Activated CD8-positive, alpha-beta memory T cell treated with anti-CD3 and anti-CD28 coated beads for 1 hour (primary cell): ENCODE measurements around the gene UNC5C.

ENCODE experiments used
- DNase-seq, 2 donors: peaks; one replicate each; pipeline ENCODE4 v3.0.0-alpha.2; 2020; ENCODE audit warnings: low read depth in 1 of 2; ENCODE audit errors: extremely low read depth in 1 of 2

Gene UNC5C

DNA sequence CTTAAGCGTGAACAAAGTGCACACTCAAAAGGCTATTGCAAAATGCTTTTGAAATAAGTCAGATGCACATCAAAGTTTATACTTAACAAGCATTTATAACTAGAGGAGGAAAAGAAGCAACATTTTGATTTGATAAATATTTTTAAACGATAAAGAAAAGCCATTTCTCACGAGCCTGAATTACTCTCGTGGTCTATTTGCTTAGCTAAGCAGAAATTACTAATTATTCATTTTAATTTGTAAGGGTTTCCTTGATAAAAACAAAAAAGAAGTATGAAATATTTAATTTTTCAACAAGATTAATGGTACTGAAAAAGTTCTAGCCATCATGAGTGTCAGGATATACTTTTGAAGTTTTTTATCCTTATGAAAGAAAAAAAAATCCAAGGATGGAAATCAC lies 78.2 kb downstream of the UNC5C start:
- no peak for DNase-seq

DNA sequence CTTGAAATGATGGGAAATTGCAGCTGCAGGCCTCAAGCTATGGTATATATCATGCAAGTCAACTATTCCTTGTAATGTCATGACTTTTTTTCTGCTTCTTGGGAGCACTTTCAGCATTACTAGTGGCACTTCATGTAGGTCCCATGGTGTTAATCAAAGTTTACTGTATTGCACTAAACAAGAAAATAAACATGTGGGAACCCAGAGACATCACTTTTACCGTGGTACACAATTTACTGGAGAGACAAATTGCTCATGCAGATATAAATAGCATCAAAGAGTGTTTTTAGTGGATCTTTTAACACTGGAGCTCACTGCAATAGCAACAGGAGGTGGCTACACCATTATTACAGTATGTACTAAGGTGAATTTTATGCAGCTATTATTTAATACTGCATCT lies 79.2 kb downstream of the UNC5C start:
- no peak for DNase-seq

DNA sequence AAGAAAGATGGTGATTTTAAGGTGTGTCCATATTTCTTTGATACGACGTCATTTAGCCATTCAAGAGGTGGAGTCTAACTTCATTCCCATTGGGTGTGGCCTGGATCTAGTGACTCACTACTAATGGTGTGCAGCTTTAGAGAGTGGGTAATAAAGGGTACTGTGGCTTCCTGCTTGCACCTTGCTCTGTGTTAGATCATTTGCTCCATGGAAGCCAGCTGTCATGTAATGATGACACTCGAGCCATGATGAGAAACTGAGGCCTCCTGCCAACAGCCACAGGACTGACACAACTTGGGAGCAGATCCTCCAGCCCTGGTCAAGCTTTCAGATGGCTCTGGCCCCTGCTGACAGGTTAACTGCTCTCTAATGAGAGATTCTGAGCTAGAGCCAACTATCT lies 82.0 kb downstream of the UNC5C start:
- DNase-seq: no peak

DNA sequence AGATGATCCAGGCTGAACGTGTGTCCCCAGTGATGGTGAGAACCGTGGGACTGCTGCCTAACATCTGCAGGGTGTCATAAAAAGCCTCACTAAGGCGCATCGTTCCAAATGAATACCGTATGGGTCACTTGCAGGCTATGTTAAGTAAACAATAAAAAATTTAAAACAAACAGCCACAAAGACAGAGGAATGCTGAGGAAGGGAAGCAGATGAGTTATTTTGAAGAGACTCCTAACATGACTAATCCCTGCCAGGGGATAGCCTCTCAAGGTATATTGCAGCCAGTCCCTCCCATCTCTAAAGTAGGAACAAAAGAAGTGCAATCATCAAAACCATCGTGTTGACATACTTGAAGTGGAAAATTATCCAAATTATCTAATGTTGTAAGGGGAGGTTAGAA lies 83.8 kb downstream of the UNC5C start:
- no peak for DNase-seq

DNA sequence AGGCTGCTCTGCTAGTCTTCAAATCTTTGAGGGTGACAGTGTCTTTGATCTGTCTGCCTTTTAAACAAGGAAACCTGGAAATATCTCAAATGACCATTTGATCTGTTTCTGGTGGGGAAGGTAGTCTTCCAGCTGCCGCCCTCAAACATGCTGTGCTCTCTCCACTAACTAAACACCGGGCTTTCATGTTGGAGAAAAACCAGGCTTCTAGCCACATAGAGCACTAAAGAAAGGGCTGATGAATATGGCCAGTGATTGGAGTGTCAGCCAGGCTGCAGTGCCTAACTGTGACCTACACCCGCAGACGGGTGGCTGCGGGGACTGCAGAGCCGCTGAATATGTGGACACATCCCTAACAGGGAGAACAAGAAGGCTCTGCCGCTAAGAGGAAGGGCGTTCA lies 85.9 kb downstream of the UNC5C start:
- no peak for DNase-seq

DNA sequence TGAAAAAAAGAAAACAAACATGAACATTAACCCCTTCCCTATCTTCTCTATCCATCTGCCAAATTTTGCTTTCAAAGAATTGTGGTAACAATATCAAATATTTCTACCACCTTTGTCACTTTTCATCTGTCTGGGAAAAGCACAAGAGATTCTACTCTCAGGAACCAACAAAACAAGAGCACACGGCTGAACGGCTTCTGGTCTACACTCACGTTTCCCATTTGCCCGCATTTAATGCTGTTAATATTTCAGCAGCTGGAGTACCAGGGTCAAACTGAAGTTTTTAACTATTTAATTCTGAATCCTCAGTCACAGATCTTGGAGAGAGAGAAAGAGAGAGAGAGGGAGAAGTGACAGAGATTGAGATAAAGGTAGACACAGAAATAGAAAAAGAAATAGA lies 91.4 kb downstream of the UNC5C start:
- DNase-seq: no peak

DNA sequence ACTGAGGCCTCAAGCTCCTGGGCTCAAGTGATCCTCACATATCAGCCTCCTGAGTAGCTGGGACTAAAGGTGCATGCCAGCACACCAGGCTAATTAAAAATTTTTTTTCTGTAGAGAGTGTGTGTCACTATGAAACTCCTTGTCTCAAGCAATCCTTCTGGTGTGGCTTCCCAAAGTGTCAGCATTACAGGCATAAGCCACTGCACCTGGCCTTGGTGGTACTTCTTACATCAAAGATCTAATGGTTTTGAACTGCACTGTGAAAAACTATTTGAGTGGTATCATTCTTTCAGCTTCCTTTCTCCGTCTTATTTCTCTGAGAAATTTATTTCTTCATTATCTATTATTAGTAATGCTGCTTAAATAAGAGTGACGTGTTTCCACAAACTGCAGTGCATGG lies 98.5 kb downstream of the UNC5C start:
- no peak for DNase-seq

DNA sequence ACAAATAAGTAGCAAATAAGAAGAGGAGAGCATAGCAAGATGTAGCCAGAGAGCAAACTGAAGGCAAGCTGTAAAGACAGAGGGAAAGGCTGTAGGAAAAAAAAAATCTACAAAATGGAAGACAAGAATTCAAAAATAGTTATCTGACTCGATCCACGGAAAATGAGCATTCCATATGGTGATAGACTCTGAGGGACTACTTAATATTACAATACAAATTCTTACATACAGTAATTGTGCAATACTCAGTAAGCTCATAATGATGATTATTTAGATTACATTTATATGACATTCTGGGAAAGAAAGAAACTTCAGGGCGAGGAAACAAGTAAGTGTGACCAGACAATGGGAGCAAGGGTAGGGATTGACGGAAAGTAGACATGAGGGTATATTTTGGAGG lies 102.6 kb downstream of the UNC5C start:
- no peak for DNase-seq

DNA sequence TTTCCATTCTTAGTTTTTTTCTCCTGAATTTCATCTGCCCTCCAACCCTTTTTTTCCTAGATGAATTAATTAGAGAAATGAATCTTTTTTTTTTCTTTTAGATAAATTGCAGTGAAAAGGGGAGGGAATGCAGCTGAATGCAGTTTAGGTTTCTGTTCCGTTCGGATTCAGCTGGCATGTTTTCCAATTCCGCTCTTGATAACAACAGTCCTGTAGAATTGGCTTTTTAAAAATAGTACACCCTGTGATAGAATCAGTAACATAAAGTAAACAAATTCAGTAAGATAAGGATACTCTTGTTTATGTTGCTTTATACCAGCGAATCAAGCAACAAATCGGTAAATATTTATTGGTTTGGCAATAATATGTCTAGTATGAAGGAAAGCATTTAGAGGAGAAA lies 103.5 kb downstream of the UNC5C start:
- DNase-seq: no peak

DNA sequence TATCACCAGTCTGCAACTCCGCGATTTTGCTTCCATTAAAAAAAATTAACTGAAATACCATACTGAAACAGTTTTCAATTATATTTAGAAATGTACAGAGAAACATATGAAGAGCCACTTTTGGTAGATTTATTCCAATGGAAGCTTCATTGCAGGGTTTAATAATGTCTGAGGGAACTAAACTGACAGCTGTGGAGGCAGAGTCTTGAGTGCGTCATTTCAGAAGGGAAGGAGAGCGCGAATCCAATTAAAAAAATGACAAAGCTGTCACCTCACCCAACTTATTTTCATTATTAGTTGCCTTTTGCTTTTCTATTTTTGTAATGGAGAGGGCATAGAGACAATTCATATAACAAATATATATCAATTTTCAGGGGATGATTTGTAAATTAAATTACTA lies 104.0 kb downstream of the UNC5C start:
- DNase-seq: no peak

DNA sequence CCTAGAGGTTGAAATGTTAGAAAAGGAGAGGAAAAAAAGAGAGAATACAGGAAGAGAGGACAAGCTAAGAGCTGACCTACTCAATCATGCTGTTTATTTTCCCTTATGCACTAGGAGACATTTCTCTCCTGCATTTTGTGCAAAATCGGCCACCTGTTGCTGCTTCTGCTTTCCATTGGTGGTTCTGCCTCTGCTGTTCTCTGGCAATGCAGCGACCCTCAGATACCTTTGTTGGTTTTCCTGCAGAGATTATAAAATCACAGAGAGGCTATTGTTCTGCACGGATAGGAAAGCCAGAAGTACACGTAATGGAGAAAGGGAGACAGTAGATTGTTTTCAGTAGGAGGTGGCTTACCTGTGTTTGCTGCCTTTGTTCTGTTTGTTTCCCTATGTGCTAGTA lies 108.9 kb downstream of the UNC5C start:
- DNase-seq: no peak

DNA sequence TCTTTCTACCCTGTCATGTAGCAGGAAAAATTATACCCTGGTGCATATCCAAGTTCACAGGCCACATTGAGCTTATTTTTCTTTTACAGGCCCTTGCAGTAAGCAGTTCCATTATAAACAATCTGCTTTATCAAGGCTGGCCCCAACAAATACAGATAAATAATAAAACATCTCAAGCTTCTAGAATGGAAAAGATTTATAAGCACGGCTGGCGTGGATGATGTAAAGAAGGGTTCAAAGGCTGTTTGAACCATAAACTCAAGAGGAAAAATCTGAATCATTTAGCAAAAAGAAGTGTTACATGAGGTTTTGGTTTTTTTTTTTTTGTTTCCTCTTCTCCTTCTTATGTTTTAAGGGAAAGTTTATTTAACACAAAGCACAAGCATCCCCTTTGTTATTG lies 109.7 kb downstream of the UNC5C start:
- no peak for DNase-seq

DNA sequence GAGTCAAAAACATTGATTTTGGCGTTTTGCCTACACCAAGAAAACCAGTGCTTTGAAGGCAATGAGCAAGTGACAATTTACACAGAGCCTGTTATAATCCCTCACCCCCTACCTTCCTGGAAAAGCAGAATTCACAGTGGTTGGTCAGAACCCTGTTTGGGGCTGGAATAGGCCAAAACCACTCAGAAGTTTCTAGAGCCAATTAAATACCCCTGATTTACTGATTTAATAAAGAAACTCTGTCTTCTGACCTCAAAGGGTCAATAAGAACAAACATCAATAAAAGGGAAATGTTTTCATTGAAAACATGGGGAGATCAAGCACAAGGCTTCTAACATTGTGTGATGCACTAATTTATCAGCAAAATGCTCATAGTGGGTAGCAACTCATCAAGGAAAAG lies 116.3 kb downstream of the UNC5C start:
- DNase-seq: no peak

DNA sequence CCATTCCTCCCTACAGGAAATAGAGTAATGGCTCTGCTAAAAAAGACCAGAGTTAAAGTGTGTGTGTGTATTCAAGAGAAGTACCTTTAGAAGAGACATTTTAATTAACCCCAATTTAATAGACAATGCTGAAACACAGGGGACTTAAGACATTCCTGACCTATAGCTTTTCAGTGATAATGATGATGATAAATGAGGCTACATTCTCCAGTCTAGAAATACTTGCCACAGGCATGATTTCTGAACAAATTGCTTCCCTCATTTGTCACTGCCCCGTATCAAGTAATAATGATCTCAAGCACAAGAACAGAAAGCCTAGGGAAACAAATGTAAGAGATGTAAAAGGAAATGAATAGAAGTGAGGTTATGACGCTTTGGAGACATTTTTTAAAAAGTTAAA lies 117.1 kb downstream of the UNC5C start:
- DNase-seq: no peak

DNA sequence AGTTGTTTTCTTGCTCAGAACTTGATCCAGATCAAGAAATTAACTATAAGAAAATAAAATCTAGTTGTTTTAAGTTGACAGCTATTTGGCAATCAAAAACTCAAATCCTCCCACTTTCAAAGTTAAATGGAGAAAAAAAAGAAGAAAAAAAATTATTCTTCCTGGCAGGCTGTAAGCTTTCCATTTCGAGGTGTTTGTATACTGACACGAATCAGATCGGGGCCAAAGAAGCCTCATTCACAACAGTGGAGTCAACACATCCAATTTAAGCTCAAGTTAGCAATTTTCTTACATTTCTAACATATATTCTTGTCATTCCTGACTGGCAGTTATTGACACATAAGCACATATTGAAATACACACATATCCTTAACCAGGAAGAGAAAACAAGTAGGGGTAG lies 119.4 kb downstream of the UNC5C start:
- no peak for DNase-seq

DNA sequence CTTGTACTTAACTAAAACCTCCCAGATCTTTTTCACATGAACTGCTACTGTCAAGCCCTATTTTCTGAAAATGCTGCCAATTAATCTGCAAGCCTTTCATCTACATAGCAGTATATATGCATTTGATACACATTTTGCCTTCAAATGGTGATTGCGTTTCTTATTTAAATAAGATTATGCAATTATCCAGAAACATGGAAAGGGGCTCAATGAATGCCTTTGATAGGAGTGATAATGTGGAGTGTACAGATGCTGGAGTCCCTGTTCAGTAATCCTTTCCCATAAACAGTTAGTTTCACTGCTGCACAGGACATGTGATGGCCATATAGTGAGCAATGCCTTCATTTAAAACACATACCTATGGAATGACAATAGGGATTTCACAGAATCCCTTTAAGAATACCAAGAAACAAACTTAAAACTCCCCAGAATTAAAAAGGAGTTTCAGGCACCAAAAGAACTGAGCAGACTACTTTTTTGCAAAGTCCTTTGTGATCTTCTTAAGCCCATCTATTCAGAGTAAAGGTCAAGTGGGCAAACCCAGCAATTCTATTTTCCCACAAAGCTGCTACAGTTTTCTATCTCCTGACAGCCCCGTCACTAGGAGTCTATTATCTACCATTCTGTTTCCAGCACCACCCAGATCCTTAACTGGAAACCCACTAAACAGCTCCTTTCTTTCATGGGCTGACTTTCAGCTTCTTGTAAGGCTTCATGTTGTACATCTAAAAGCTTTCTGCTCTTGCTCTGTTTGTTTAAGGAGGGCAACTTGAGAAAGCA lies 120.3 kb downstream of the UNC5C start:
- no peak for DNase-seq

DNA sequence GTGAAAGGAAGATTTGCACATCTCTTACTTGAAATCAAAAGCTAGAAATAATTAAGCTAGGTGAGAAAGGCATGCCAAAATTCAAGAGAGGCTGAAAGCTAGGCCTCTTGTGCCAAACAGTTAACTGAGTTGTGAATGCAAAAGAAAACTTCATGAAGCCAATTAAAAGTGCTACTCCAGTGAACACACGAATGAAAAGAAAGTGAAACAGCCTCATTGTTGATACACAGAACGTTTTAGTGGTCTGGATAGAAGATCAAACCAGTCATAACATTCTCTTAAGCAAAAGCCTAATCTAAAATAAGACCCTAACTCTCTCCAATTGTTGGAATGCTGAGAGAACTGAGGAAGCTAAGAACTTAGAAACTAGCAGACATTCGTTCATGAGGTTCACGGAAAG lies 122.3 kb downstream of the UNC5C start:
- DNase-seq: no peak

DNA sequence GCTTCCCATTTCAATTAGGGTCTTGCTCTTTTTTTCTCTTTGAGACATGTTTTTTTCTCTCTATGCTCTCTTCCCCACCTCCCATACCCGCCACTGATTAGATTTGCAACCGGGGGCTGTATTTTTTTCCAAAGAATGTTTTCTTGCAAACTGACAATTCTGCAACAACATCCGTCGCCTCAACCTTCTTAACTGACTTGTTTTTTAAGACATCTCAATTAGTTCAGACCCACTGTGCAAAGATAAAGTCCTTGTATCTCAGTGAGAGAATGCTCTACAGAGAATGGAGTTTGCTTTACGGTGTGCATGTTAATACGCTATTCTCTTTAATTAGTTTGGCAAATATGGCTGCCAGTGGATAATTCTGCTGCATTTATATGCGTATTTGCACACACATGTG lies 126.3 kb downstream of the UNC5C start:
- no peak for DNase-seq

DNA sequence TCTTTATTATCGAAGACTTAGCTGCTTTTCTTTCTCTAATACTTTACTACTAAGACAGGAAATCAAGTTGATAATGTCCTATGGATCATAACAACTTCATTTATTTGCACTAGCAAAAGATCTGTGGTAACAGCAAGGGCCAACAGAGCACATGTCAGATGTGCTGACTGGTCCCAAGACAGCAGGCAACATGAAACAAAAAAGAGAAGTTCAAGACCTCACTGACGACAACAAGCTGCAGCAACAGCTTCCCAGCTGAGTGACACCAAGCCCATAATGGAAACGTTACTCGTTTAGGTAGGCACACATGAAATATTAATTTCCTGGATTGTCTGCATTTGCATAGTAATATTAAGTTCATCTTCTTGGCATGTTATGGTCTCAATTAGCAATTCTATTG lies 126.9 kb downstream of the UNC5C start:
- no peak for DNase-seq

DNA sequence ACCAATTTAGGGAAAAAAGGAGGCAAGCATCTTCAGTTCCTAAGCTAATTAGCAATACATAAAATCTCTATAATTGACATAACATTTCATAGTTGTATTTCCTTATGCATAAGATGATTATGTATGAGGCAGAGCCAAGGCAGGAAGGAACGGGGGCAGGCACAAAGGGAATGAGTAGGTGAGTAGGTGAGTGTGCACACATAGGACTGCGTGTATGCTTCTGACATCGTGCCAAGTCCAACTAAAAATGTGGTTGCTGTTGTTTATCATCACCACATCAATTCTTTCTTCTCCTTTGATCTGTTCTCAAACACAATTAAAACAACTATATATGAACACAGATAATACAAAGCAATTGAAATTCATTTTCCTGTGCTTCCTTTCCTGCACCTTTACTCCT lies 131.2 kb downstream of the UNC5C start:
- DNase-seq: no peak

DNA sequence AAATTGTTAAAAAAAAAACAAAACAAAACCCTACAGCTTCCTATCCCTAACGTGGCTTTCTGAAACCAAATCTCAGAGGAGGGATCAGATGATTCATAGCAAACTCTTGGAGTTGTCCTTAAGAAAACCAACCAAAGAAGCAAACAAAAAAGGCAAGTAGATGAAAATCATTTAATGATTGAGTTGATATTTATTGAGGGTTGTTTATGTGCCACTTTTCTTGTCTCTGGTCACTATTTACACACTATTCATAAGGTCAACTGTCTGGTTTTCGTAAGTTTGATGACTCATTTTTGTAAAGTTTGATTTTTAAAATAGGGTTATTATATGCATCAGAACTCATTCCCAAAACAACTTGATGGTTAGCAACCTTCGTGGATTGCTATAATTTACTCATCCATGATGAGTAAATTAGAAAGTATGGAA lies 133.4 kb downstream of the UNC5C start:
- no peak for DNase-seq

DNA sequence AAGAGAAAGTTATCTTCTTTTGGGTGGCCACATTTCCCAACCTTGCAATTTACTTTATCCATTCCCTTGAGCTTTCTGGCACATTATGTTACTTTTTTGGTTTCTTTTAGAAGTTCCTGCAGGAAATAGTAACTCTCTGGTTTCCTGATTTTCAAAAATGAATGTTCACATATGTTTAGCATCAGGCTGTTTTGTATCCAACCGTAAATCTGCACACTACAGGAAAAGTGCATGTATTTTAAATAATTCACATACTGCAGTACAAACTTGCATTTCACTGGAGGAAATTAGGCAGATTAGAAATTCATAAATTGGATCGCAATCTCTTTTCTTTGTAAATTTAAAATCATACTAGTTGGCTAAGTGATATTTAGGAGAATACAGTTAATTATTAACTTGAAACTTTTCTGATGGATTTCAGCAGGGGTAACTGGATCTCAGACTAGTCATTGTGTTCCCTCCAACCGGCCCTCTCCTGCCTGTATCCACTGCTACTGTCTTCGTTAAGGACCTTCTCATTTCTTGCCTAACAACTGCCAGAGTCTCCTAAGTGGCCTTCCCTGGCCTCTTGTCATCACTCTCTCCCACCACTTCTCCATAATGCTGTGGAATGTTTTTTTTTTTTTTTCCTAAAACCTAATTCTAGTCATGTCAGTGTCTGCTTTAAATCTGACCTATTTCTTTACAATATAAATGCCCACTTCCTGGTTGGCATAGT lies 137.2 kb downstream of the UNC5C start:
- no peak for DNase-seq
